Uterus (tissue), 4 donors: ENCODE results near the gene USP37. TPM values are rescaled to one million over a fixed set of nuclear protein-coding genes. Genes with fewer than 3 reads are reported as not detected.

ENCODE experiments used
- DNase-seq, 2 donors: peaks; one replicate each; pipeline ENCODE4 v3.0.0-alpha.2; 2019 to 2020
- H3K27ac ChIP-seq, 2 donors: fragments of 200-600 bp; sonication (generic); 1 replicate in 1 of 2; 2 replicates in 1 of 2; pipeline ENCODE4 v1.5.1; 2016 to 2018
- H3K27me3 ChIP-seq, 2 donors: fragments of 200-600 bp; sonication (generic); one replicate each; pipeline ENCODE4 v1.5.1; 2018 to 2019; ENCODE audit warnings: control low read depth in 1 of 2
- H3K36me3 ChIP-seq, 2 donors: fragments of 200-600 bp; sonication (generic); one replicate each; pipeline ENCODE4 v1.5.1; 2019; ENCODE audit warnings: control low read depth in 1 of 2
- H3K4me1 ChIP-seq, 2 donors: fragments of 200-600 bp; sonication (generic); one replicate each; pipeline ENCODE4 v1.5.1; 2018 to 2019; ENCODE audit warnings: control low read depth in 1 of 2
- H3K4me3 ChIP-seq, 2 donors: fragments of 200-600 bp; sonication (generic); 1 replicate in 1 of 2; 2 replicates in 1 of 2; pipeline ENCODE4 v1.5.1; 2018 to 2019; ENCODE audit warnings: mild to moderate bottlenecking in 1 of 2
- H3K9me3 ChIP-seq, 2 donors: fragments of 200-600 bp; sonication (generic); one replicate each; pipeline ENCODE4 v1.5.1; 2019; ENCODE audit warnings: control low read depth in 1 of 2
- CTCF ChIP-seq, 4 experiments: fragments of 200-600 bp in 2 of 4; fragments of 450-650 bp in 2 of 4; sonication (generic) in 2 of 4; IDR thresholded peaks; one replicate each; pipeline ENCODE4 v1.5.1; 2016 to 2019; ENCODE audit warnings: antibody characterized with exemption in 4 of 4, mild to moderate bottlenecking in 2 of 4, moderate library complexity in 1 of 4
- POLR2A ChIP-seq, 2 donors: fragments of 450-650 bp; IDR thresholded peaks; one replicate each; pipeline ENCODE4 v1.6.1; 2016; ENCODE audit warnings: antibody characterized with exemption in 2 of 2, mild to moderate bottlenecking in 1 of 2, moderate library complexity in 1 of 2
- intact Hi-C: fragments of 100-400 bp; cut with DNase I; formaldehyde crosslinking; loops from one replicate; pipeline ENCODE4 v1.15.1; 2023; ENCODE audit warnings: low total_unique reads
- total RNA-seq, 4 donors: library from RNA; depleted of rRNA in 3 of 4; stranded (reverse); fragments of >200 nt in 3 of 4; gene quantifications; one replicate each; pipeline versions ENCODE4 v1.1.0 to v1.2.4, GENCODE V29; 2014 to 2023
- donor health status: DM: yes; HTN: yes; CAD: no.

Gene USP37
- total RNA-seq, 4 donors from 2014 or later: 9.1 to 59.3 (median 20.7) TPM

GRCh38 chr2:218428846-218429558, 139.1 kb downstream of the USP37 start:
- Histone ChIP-seq H3K4me1 (no peaks in the 10 kb centered on the region), H3K27ac (no peak overlapping the region), H3K36me3 (no peaks in the 10 kb centered on the region), H3K27me3 (no peaks in the 10 kb centered on the region), H3K9me3 (no peaks in the 10 kb centered on the region), H3K4me3 (no peak overlapping the region)
- TF ChIP-seq CTCF (IDR thresholded peaks at IDR 0.05) (no peak), POLR2A (IDR thresholded peaks at IDR 0.05) (no peak)
- intact Hi-C loops: no loop called here
- DNase-seq: no peak

- H3K36me3 ChIP-seq: no peaks in the 10 kb centered on the region
- TF ChIP-seq CTCF (IDR thresholded peaks at IDR 0.05) (no peak), POLR2A (IDR thresholded peaks at IDR 0.05) (no peak)
- H3K27ac ChIP-seq: no peak overlapping the region
- DNase-seq: no peak
- H3K9me3 ChIP-seq: no peaks in the 10 kb centered on the region
- no peaks in the 10 kb centered on the region for H3K27me3 ChIP-seq
- intact Hi-C loops: no loop called here
- H3K4me1 ChIP-seq: no peaks in the 10 kb centered on the region
- no peak overlapping the region for H3K4me3 ChIP-seq
These were observed 140.4 kb downstream of the USP37 start for GRCh38 chr2:218427741-218428140.

- no peak overlapping the region for H3K4me3 ChIP-seq
- no peak overlapping the region for H3K27ac ChIP-seq
- H3K27me3 ChIP-seq: no peaks in the 10 kb centered on the region
- TF ChIP-seq POLR2A (IDR thresholded peaks at IDR 0.05) (no peak), CTCF (IDR thresholded peaks at IDR 0.05) (no peak)
- no peak for DNase-seq
- no peaks in the 10 kb centered on the region for H3K36me3 ChIP-seq
- no peaks in the 10 kb centered on the region for H3K4me1 ChIP-seq
- intact Hi-C loops: no loop called here
- H3K9me3 ChIP-seq: no peaks in the 10 kb centered on the region
These were observed 142.6 kb downstream of the USP37 start for GRCh38 chr2:218425531-218425930.

- H3K9me3 ChIP-seq: no peaks in the 10 kb centered on the region
- no peak for DNase-seq
- H3K27me3 ChIP-seq: no peaks in the 10 kb centered on the region
- H3K4me3 ChIP-seq: no peak overlapping the region
- no peaks in the 10 kb centered on the region for H3K36me3 ChIP-seq
- H3K27ac ChIP-seq: no peak overlapping the region
- TF ChIP-seq CTCF (IDR thresholded peaks at IDR 0.05): no peak
- no peak for TF ChIP-seq POLR2A (IDR thresholded peaks at IDR 0.05)
- intact Hi-C loops: no loop called here
- no peaks in the 10 kb centered on the region for H3K4me1 ChIP-seq
These were observed 144.6 kb downstream of the USP37 start for GRCh38 chr2:218423584-218423983.

- TF ChIP-seq POLR2A (IDR thresholded peaks at IDR 0.05) (no peak), CTCF (IDR thresholded peaks at IDR 0.05) (no peak)
- intact Hi-C loops: no loop called here
- no peak overlapping the region for H3K27ac ChIP-seq
These were observed 145.6 kb downstream of the USP37 start for GRCh38 chr2:218422403-218423086.

More at GRCh38 chr2:218422403-218423086, 145.6 kb downstream of the USP37 start:
- H3K36me3 ChIP-seq: no peaks in the 10 kb centered on the region
- no peaks in the 10 kb centered on the region for H3K4me1 ChIP-seq
- H3K9me3 ChIP-seq: no peaks in the 10 kb centered on the region
- H3K4me3 ChIP-seq: no peak overlapping the region
- no peak for DNase-seq
- H3K27me3 ChIP-seq: no peaks in the 10 kb centered on the region
